Measurements from ENCODE around the gene LDOC1.

DNA sequence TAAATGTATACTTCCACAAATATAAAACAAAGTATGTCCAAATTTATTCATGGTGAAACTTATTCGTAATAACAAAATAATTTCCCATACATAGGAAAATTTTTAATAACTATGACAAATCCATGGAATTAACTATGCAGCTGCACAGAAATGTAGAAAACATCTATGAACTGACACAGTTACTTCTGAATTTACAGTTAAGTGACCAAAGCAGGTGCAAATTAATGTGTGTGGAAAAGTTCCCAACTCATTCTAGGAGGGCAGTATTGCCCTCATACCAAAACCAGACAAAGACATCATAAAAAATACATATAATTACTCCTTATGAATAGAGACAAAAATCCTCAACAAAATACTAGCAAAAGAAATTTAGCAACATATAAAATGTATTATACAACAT, 12.5 kb downstream of the LDOC1 start:
- TF ChIP-seq MXI1 (IDR thresholded peaks at IDR 0.05; ENCODE audit: borderline replicate concordance, low read depth, low read length) (no peak), RCOR1 (IDR thresholded peaks at IDR 0.05; ENCODE audit: insufficient replicate concordance, low read length) (no peak), CEBPB (IDR thresholded peaks at IDR 0.05; ENCODE audit: low read depth, low read length) (no peak), RFX5 (IDR thresholded peaks at IDR 0.05; ENCODE audit: low read depth, low read length) (no peak), POLR2A (IDR thresholded peaks at IDR 0.05; ENCODE audit: low read depth, low read length) (no peak), BHLHE40 (IDR thresholded peaks at IDR 0.05; ENCODE audit: low read depth, low read length) (no peak), RAD21 (IDR thresholded peaks at IDR 0.05; ENCODE audit: low read length) (no peak), MAFK (IDR thresholded peaks at IDR 0.05; ENCODE audit: low read depth, low read length) (no peak), FOS (IDR thresholded peaks at IDR 0.05; ENCODE audit: low read depth, low read length) (no peak), MAZ (IDR thresholded peaks at IDR 0.05; ENCODE audit: borderline replicate concordance, low read depth, low read length) (no peak)
- TF ChIP-seq, protein P1, sequence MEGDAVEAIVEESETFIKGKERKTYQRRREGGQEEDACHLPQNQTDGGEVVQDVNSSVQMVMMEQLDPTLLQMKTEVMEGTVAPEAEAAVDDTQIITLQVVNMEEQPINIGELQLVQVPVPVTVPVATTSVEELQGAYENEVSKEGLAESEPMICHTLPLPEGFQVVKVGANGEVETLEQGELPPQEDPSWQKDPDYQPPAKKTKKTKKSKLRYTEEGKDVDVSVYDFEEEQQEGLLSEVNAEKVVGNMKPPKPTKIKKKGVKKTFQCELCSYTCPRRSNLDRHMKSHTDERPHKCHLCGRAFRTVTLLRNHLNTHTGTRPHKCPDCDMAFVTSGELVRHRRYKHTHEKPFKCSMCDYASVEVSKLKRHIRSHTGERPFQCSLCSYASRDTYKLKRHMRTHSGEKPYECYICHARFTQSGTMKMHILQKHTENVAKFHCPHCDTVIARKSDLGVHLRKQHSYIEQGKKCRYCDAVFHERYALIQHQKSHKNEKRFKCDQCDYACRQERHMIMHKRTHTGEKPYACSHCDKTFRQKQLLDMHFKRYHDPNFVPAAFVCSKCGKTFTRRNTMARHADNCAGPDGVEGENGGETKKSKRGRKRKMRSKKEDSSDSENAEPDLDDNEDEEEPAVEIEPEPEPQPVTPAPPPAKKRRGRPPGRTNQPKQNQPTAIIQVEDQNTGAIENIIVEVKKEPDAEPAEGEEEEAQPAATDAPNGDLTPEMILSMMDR (conservative IDR thresholded peaks at IDR 0.05; ENCODE audit: low read depth, low read length): no peak
- TF ChIP-seq, protein P2, sequence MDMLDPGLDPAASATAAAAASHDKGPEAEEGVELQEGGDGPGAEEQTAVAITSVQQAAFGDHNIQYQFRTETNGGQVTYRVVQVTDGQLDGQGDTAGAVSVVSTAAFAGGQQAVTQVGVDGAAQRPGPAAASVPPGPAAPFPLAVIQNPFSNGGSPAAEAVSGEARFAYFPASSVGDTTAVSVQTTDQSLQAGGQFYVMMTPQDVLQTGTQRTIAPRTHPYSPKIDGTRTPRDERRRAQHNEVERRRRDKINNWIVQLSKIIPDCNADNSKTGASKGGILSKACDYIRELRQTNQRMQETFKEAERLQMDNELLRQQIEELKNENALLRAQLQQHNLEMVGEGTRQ (IDR thresholded peaks at IDR 0.05; ENCODE audit: low read depth, low read length): no peak

Data from IMR-90 (cell line).